GM23338 (cell line): ENCODE results near the gene CCAR1.

ENCODE experiments used
- CREB1 ChIP-seq: fragments of 250-450 bp; sonication (Bioruptor Pico); IDR thresholded peaks from 2 replicates; pipeline ENCODE4 v1.5.0; 2020; ENCODE audit warnings: low read depth, mild to moderate bottlenecking, moderate library complexity
- TF ChIP-seq, protein P1 (sequence below), 2 experiments: fragments of 200-600 bp in 1 of 2; sonication (generic) in 1 of 2; conservative IDR thresholded peaks; 2 replicates each; pipeline versions ENCODE4 v1.5.1 to v1.6.1; 2016 to 2017; ENCODE audit warnings: antibody characterized with exemption in 2 of 2, low read depth in 2 of 2, mild to moderate bottlenecking in 2 of 2, moderate library complexity in 1 of 2
- TF ChIP-seq, protein P2 (sequence below): IDR thresholded peaks from one replicate; pipeline ENCODE4 v1.6.1; 2018; ENCODE audit warnings: antibody characterized with exemption; ENCODE audit not compliant: unreplicated experiment

DNA sequence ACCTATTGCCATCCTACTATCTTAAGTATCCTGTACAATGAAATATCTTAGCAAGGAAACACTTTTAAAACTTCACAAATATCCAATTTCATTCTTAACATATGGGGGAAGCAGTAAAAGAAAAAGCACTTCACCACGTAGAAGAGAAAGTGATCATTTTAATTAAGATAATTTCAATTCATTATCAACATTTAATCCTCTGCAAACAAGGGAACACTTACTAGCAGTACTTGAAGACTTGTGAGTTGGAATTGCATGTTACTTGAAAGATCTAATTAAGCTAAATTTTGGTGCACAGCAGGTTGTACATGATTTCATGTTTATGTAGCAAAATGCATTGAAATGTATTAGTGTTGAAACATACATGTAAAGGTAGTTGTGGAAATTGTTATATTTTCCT, 20.8 kb upstream of the CCAR1 start:
- TF ChIP-seq, protein P1, sequence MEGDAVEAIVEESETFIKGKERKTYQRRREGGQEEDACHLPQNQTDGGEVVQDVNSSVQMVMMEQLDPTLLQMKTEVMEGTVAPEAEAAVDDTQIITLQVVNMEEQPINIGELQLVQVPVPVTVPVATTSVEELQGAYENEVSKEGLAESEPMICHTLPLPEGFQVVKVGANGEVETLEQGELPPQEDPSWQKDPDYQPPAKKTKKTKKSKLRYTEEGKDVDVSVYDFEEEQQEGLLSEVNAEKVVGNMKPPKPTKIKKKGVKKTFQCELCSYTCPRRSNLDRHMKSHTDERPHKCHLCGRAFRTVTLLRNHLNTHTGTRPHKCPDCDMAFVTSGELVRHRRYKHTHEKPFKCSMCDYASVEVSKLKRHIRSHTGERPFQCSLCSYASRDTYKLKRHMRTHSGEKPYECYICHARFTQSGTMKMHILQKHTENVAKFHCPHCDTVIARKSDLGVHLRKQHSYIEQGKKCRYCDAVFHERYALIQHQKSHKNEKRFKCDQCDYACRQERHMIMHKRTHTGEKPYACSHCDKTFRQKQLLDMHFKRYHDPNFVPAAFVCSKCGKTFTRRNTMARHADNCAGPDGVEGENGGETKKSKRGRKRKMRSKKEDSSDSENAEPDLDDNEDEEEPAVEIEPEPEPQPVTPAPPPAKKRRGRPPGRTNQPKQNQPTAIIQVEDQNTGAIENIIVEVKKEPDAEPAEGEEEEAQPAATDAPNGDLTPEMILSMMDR (conservative IDR thresholded peaks at IDR 0.05; ENCODE audit: low read depth in 2 of 2) = no peak
- no peak for TF ChIP-seq CREB1 (CRISPR knock-in tag)
- TF ChIP-seq, protein P2, sequence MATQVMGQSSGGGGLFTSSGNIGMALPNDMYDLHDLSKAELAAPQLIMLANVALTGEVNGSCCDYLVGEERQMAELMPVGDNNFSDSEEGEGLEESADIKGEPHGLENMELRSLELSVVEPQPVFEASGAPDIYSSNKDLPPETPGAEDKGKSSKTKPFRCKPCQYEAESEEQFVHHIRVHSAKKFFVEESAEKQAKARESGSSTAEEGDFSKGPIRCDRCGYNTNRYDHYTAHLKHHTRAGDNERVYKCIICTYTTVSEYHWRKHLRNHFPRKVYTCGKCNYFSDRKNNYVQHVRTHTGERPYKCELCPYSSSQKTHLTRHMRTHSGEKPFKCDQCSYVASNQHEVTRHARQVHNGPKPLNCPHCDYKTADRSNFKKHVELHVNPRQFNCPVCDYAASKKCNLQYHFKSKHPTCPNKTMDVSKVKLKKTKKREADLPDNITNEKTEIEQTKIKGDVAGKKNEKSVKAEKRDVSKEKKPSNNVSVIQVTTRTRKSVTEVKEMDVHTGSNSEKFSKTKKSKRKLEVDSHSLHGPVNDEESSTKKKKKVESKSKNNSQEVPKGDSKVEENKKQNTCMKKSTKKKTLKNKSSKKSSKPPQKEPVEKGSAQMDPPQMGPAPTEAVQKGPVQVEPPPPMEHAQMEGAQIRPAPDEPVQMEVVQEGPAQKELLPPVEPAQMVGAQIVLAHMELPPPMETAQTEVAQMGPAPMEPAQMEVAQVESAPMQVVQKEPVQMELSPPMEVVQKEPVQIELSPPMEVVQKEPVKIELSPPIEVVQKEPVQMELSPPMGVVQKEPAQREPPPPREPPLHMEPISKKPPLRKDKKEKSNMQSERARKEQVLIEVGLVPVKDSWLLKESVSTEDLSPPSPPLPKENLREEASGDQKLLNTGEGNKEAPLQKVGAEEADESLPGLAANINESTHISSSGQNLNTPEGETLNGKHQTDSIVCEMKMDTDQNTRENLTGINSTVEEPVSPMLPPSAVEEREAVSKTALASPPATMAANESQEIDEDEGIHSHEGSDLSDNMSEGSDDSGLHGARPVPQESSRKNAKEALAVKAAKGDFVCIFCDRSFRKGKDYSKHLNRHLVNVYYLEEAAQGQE = no peak
